A549 treated with CORT108297 at 1 μM for 4 hours (cell line): Measurements from ENCODE around the gene NVL. TPM values are rescaled to one million over a fixed set of nuclear protein-coding genes. Genes with fewer than 3 reads are reported as not detected.

ENCODE experiments used
- total RNA-seq: library from RNA; stranded (reverse); fragments of 200-300 nt; extraction: Qiagen RNA extraction; gene quantifications from 5 replicates; pipeline ENCODE4 v1.2.3, GENCODE V29; 2022

The NVL gene
- 19.0 to 24.5 TPM (median 19.7 TPM) in 5 replicates for total RNA-seq

GRCh38 chr1:224329842-224330753, at the start of gene NVL:
Gene NVL, minus strand, starts transcription at chr1:224330172. Its CDS starts 45 bp downstream, at chr1:224330127.

GRCh38 chr1:224356685-224357625, 27.0 kb upstream of the NVL start, which contains the start of gene CNIH4:
Gene CNIH4, plus strand, starts transcription at chr1:224356879. Its CDS starts 46 bp downstream, at chr1:224356925.

GRCh38 chr1:224182866-224183590, 146.9 kb downstream of the NVL start, which contains the start of gene DEGS1:
Gene DEGS1, plus strand, starts transcription at chr1:224183240. Its CDS starts 97 bp downstream, at chr1:224183337.

Other genes starting within 250 kb of the NVL start
- gene FBXO28, start 216.1 kb downstream of the NVL start, total RNA-seq, result 22.0 to 26.2 TPM (median 25.3 TPM) in 5 replicates
- gene DEGS1, start 146.9 kb downstream of the NVL start, total RNA-seq, result 126 to 145 TPM (median 135 TPM) in 5 replicates
- 93.2 to 110 TPM (median 105 TPM) in 5 replicates for gene CNIH4, start 26.7 kb upstream of the NVL start, total RNA-seq
- gene WDR26, start 104.6 kb upstream of the NVL start, total RNA-seq, result 33.3 to 43.1 TPM (median 36.2 TPM) in 5 replicates